ENCODE measurements around the gene CGAS.

DNA sequence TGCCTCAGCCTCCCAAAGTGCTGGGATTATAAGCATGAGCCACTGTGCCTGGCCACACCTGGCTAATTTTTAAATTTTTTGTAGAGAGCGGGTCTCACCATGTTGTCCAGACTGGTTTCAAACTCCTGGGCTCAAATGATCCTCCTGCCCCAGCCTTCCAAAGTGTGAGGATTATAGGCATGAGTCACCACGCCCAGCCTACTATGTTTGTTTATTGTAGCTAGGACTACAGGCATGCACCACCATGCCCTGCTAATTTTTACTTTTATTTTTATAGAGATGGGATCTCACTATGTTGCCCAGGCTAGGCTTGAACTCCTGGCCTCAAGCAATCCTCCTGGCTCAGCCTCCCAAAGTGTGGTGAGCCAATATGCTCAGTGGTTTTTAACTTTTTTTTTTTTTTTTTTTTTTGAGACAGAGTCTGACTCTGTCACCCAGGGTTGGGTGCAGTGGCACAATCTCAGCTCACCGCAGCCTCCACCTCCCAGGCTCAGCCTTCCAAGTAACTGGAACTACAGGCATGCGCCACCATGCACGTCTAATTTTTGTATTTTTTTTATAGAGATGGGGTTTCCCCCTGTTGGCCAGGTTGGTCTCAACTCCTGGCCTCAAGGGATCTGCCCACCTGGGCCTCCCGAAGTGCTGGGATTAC, 69.5 kb downstream of the CGAS start:
- TF ChIP-seq TAF1 (IDR thresholded peaks at IDR 0.05; ENCODE audit: borderline replicate concordance, insufficient read depth, low read length) (no peak), POLR2AphosphoS5 (IDR thresholded peaks at IDR 0.05; ENCODE audit: low read depth, low read length) (no peak), FOXP2 (optimal IDR thresholded peaks at IDR 0.05; ENCODE audit: borderline replicate concordance, extremely low read depth, extremely low read length, insufficient read depth) (no peak)
